NB4 (cell line): Measurements from ENCODE around the gene KIAA1217.

Experiments
- DNase-seq: peaks from one replicate; pipeline ENCODE4 v3.0.0; 2010; ENCODE audit warnings: low read depth
- H3K4me3 ChIP-seq: one replicate; pipeline ENCODE4 v1.5.1; 2011; ENCODE audit warnings: mild to moderate bottlenecking, low read depth, low read length, moderate library complexity
- MYC ChIP-seq: IDR thresholded peaks from 2 replicates; pipeline ENCODE4 v1.6.1; 2011; ENCODE audit warnings: low read depth, low read length
- POLR2A ChIP-seq: IDR thresholded peaks from 2 replicates; pipeline ENCODE4 v1.6.1; 2011; ENCODE audit warnings: mild to moderate bottlenecking; ENCODE audit not compliant: insufficient read length; ENCODE audit errors: extremely low read depth
- TF ChIP-seq, protein P1 (sequence below): IDR thresholded peaks from 2 replicates; pipeline ENCODE4 v1.6.1; 2011; ENCODE audit warnings: low read depth, low read length
- TF ChIP-seq, protein P2 (sequence below): IDR thresholded peaks from one replicate; pipeline ENCODE4 v1.5.1; 2012; ENCODE audit warnings: low read depth, low read length

Gene KIAA1217

DNA sequence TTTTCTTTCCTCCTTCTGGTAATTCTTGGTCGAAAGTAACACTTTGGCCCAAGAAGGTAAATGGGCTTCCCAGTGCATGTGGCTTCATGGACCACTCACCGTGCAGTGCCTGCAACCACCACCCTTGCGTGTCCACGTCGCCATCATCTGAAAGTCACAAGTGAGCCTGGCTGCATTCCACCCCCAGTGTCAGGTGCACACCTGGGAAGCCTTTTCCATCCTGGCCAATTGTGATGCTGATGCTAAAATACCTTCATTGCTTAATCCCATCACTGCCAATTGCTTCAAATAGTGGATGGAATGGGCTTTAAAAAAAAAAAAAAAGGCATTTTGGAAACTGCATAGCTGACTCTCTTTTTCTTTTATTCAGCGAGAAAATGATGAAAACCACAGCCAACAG lies 285.8 kb downstream of the KIAA1217 start:
- no peak overlapping the region for H3K4me3 ChIP-seq

DNA sequence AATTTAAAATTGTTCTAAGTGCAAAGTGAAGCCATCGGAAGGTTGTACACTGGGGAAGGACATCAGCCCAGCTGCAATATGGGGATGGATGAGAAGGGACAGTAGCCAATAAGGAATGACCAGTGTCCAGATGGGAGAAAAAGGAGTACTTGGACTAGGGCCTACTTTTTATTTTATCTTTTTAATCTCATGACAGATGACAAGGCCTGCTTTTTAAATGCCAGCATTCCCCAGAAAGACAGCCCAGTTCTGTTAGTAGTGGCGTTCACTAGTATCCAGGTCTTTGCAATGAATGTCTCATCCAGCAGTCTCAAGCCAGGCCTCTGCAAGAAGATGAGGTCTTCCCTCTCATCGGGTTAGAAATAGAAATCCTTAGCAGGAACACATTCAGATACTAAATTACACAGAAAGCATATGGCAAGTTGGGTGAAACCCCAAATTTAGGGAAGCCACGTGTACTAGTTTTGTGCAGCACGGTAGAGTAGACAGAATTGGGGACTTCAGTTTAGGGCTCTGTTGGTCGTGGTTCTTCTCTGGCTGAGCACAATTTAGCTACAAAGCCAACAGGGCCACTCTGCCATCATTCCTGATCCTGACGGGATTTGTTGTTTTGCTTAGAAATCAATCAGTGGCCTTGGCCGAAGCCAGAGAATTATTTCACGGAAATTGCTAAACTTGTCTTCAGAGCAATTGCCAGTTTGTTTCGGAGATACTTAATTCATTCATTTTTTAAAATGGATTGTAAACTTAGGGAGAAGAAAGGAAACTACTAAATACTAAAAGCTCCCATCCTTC lies 286.9 kb downstream of the KIAA1217 start:
- TF ChIP-seq, protein P1, sequence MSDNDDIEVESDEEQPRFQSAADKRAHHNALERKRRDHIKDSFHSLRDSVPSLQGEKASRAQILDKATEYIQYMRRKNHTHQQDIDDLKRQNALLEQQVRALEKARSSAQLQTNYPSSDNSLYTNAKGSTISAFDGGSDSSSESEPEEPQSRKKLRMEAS = no peak
- no peak for TF ChIP-seq MYC
- TF ChIP-seq POLR2A = no peak
- TF ChIP-seq, protein P2, sequence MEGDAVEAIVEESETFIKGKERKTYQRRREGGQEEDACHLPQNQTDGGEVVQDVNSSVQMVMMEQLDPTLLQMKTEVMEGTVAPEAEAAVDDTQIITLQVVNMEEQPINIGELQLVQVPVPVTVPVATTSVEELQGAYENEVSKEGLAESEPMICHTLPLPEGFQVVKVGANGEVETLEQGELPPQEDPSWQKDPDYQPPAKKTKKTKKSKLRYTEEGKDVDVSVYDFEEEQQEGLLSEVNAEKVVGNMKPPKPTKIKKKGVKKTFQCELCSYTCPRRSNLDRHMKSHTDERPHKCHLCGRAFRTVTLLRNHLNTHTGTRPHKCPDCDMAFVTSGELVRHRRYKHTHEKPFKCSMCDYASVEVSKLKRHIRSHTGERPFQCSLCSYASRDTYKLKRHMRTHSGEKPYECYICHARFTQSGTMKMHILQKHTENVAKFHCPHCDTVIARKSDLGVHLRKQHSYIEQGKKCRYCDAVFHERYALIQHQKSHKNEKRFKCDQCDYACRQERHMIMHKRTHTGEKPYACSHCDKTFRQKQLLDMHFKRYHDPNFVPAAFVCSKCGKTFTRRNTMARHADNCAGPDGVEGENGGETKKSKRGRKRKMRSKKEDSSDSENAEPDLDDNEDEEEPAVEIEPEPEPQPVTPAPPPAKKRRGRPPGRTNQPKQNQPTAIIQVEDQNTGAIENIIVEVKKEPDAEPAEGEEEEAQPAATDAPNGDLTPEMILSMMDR = no peak
- no peak for DNase-seq
- H3K4me3 ChIP-seq = no peak overlapping the region

More for the DNA sequence above, 285.8 kb downstream of the KIAA1217 start:
- no peak for DNase-seq
- TF ChIP-seq, protein P1 = no peak
- TF ChIP-seq MYC (no peak), POLR2A (no peak)
- TF ChIP-seq, protein P2 = no peak

DNA sequence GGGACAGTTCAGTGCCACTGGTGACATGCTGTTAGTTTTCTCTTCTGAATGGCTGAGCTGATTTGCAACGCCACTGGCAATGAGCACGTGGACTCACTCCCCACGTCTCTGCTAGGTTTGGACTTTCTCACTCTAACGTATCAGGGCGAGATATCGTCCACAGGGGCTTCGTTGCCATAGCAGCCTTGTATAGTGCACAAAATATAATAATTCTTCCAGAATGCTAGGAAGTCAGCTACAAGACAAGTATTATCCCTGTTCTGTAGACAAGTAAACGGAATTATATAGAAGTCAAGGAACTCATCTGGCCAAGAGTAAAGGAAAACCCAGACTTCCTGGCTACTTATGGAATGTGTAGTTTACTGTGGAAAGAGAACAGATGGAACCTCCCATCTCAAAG lies 288.0 kb downstream of the KIAA1217 start:
- no peak for DNase-seq

DNA sequence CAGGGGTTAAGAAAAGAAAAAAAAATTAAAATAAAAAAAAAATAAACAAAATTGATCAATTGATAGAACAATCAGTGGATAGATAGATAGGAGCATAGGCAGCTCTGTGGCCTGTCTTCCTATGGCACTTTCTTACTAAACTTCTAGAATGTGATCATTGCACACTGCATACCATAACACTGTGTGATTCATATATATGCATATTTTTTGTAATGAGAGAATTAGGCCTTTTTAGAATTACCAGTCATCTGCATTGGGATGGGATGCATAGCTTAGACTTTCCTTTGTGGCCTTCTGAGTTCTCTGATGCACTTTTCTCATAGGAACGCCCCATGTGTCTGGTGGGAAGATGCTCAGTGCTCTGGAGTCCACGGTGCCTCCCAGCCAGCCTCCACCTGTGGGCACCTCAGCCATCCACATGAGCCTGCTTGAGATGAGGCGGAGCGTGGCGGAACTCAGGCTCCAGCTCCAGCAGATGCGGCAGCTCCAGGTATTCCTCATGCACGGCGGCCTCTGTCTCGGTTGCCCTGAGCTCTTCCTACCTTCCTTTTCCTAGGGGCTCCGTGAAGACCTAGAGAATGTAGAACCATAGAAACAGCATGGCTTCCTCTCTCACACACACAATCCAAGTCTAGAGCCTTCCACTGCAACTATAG lies 292.2 kb downstream of the KIAA1217 start:
- H3K4me3 ChIP-seq = no peak overlapping the region
- no peak for DNase-seq
- TF ChIP-seq, protein P1 = no peak
- TF ChIP-seq, protein P2 = no peak
- TF ChIP-seq POLR2A (no peak), MYC (no peak)

More for the DNA sequence above, 288.0 kb downstream of the KIAA1217 start:
- H3K4me3 ChIP-seq = no peak overlapping the region
- TF ChIP-seq, protein P1 = no peak
- TF ChIP-seq MYC (no peak), POLR2A (no peak)
- TF ChIP-seq, protein P2 = no peak

DNA sequence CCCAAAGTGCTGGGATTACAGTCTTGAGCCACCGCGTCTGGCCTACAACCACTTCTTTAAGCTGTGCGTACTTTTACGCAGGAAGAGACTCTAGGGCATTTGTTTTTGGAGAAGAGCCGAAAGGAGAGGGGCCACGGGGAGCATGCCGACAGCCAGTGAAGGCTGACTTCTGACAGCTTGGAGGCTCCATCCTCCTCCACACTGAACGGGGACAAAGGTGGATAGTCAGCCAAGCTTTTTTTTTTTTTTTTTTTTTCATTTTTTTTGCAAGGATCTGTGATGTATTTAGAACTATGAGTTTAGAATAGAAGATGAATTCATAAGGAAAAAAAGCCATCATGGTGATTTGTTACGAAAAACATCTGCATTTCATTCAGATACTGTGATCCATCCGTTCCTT lies 293.1 kb downstream of the KIAA1217 start:
- no peak for DNase-seq
- TF ChIP-seq MYC (no peak), POLR2A (no peak)
- TF ChIP-seq, protein P2 = no peak
- TF ChIP-seq, protein P1 = no peak
- H3K4me3 ChIP-seq = no peak overlapping the region
